ENCODE results near the gene YES1. TPM values are rescaled to one million over a fixed set of nuclear protein-coding genes. Genes with fewer than 3 reads are reported as not detected.

Gene YES1
- total and polyA plus RNA-seq, 2 donors (not counting 3 experiments of a cell fraction or from before 2014, with no cell fraction given), result 16.5 to 92.3 TPM

- dilution Hi-C loops (cut with MboI; ENCODE audit: extremely low pct_ligation_motif_present, low sequenced_read_pairs) (no loop called here), intact Hi-C loops (cut with micrococcal nuclease) (no loop called here)
- Histone ChIP-seq H3K9me3 (replicated peaks; ENCODE audit: control insufficient read depth, insufficient read depth, low read length) (no peaks in the 10 kb centered on the region), H3K79me2 (ENCODE audit: control insufficient read depth, insufficient read depth, low read length) (peaks cover 99% of the 10 kb centered on the region), H3K36me3 (ENCODE audit: control insufficient read depth in 2 of 2, extremely low read depth in 1 of 2, insufficient read depth in 2 of 2, low read length in 2 of 2) (no peaks in the 10 kb centered on the region), H3K9ac (replicated peaks; ENCODE audit: extremely low read depth, insufficient read depth, low read length) (no peak overlapping the region), H3K4me3 (replicated peaks in 1 of 3; ENCODE audit: insufficient read depth in 1 of 3, low read depth in 1 of 3, low read length in 3 of 3) (peak overlapping the region in 1 of 3 experiments; percentile 8), H3K9me1 (replicated peaks; ENCODE audit: control insufficient read depth, extremely low read depth, insufficient read depth, low read length) (no peaks in the 10 kb centered on the region), H3K27ac (ENCODE audit: insufficient read depth, low read depth, low read length) (no peak overlapping the region), H2AFZ (ENCODE audit: low read depth, low read length) (no peak overlapping the region), H3K4me1 (ENCODE audit: control insufficient read depth, extremely low read depth, insufficient read depth, low read length) (peaks cover 38% of the 10 kb centered on the region), H3K4me2 (ENCODE audit: insufficient read depth, low read length) (peak overlapping the region; percentile 83), H3K27me3 (ENCODE audit: control insufficient read depth in 2 of 2, insufficient read depth in 2 of 2, low read length in 2 of 2) (no peaks in the 10 kb centered on the region), H4K20me1 (replicated peaks; ENCODE audit: control insufficient read depth, extremely low read depth, insufficient read depth, low read length) (peaks cover 18% of the 10 kb centered on the region)
- DNase-seq (ENCODE audit: low read depth, low spot score), result peak; percentile 34
- POLR2A ChIA-PET, result no interaction called here
- TF ChIP-seq POLR2A (IDR thresholded peaks at IDR 0.05; ENCODE audit: low read depth, low read length), result no peak
- TF ChIP-seq CTCF (IDR thresholded peaks at IDR 0.05; ENCODE audit: extremely low read depth in 1 of 2, insufficient read depth in 1 of 2, low read depth in 1 of 2, low read length in 2 of 2), result no peak
- TF ChIP-seq JUN (IDR thresholded peaks at IDR 0.05; ENCODE audit: borderline replicate concordance, insufficient read depth, insufficient read length, low read depth), result no peak
- TF ChIP-seq EZH2 (IDR thresholded peaks at IDR 0.05; ENCODE audit: borderline replicate concordance, low read depth, low read length, severe bottlenecking), result no peak
- no peak for TF ChIP-seq GATA2 (IDR thresholded peaks at IDR 0.05; ENCODE audit: insufficient read depth, insufficient read length, low read depth, low read length)
- no peak for TF ChIP-seq MYC (IDR thresholded peaks at IDR 0.05; ENCODE audit: low read depth, low read length)
- TF ChIP-seq POLR2AphosphoS5 (IDR thresholded peaks at IDR 0.05; ENCODE audit: insufficient read depth, low read depth, low read length), result no peak
- TF ChIP-seq, protein P1, sequence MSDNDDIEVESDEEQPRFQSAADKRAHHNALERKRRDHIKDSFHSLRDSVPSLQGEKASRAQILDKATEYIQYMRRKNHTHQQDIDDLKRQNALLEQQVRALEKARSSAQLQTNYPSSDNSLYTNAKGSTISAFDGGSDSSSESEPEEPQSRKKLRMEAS (IDR thresholded peaks at IDR 0.05; ENCODE audit: insufficient read depth, insufficient read length), result no peak
- no peak for TF ChIP-seq FOS (IDR thresholded peaks at IDR 0.05; ENCODE audit: borderline replicate concordance, insufficient read depth, low read length)
- CTCF ChIA-PET, result interaction anchor here (1.3 to 2.4 kb wide), 3 partner anchors 25 to 181 kb away, joined by 6 to 13 read pairs (median 7); no protein-coding TSS in a partner anchor
- BruUV-seq (replicated peaks), result no TSS peak
- no peak for FAIRE-seq
These were observed 6.9 kb downstream of the YES1 start for GRCh38 chr18:805008-805754.

Data from endothelial cell of umbilical vein (primary cell).